GM12892 (cell line): ENCODE results near the gene TSPEAR.

ENCODE experiments used
- DNase-seq: peaks from one replicate; pipeline ENCODE4 v3.0.0; 2011; ENCODE audit not compliant: insufficient read length
- FAIRE-seq: peaks from 2 replicates; lab custom pipeline; 2011; peaks lifted over from hg19 to GRCh38; lab: Jason Lieb, UNC
- POLR2A ChIP-seq: IDR thresholded peaks from 2 replicates; pipeline ENCODE4 v1.6.1; 2011; ENCODE audit warnings: low read depth, low read length, control low read depth
- POLR2AphosphoS5 ChIP-seq: IDR thresholded peaks from 2 replicates; pipeline ENCODE4 v1.6.1; 2011; ENCODE audit warnings: low read depth, low read length, control low read depth
- TAF1 ChIP-seq: IDR thresholded peaks from 2 replicates; pipeline ENCODE4 v1.6.1; 2011; ENCODE audit warnings: low read depth, mild to moderate bottlenecking, control low read depth, low read length, borderline replicate concordance

Gene TSPEAR

DNA sequence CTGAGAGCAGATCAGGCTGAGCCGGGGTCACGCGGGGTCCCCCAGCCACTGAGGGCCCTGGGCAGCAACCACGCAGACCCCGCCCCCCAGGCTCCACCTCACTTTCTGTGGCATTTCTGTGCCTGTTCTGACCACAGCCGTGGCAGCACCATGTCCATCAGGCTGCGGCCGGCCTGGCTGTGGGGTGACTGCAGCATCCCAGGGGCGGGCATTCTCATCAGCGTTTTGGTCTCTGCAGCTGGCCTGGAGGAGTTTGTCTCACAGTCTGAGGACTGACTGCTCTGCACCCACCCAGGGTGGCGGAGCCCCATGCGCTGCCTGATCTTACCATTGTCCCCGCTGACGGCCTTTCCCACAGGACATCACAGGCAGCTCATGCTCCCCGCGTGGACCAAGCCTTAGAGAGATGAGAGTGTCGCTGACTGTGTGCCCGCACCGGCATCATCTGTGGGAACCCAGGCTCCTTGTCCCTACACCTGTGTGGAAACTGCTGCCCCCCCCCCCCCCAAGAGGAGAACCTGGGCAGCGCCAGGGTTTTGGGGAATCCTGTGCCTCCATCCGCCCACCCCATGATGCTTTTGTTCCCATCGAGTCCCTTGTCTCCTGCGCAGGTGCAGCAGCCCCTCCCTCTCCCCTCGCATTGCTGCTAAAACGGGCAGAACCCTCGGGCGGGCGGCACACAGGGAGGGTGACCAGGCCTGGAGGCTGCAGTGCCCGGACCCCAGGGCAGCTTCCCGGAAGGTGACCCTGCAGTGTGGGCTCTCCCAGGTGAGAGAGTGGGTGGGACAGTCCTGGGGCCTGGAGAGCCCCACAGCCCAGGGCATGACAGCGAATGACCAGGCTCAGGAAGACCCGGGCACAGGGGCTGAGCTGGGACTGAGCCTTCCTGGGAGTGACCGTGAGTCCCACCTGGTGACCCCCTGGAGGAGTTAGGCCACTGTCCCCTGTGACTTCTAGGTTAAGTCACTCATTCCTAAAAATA is 173.2 kb downstream of the TSPEAR start:
- TF ChIP-seq POLR2A (no peak), TAF1 (no peak), POLR2AphosphoS5 (no peak)
- DNase-seq (no peak), FAIRE-seq (no peak)

DNA sequence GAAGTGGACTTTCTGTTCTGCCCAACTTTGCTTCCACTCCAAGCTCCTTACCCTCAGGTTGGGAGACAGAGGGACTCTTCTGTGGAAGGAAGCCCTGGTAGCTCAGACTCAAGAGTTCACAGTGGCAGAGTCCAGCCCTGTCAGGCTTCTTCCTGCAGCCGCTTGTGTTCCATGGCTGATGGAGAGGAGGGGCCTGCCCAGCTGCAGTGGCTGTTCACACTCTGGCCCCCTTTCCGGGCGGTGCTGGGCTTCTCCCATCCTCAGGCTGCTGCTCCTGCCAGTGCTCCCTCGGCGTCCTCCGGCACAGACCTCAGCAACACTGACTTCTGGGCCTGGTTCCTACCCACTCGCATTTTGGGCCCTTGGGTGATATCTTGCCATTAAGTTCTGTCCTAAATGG is 175.4 kb downstream of the TSPEAR start:
- no peak for DNase-seq
- no peak for FAIRE-seq
- TF ChIP-seq POLR2AphosphoS5 = no peak
- no peak for TF ChIP-seq POLR2A
- TF ChIP-seq TAF1 = no peak

- FAIRE-seq = no peak
- TF ChIP-seq POLR2A (no peak), POLR2AphosphoS5 (no peak), TAF1 (no peak)
- DNase-seq = no peak
Observed at GRCh38 chr21:44534688-44535087, 176.7 kb downstream of the TSPEAR start.

DNA sequence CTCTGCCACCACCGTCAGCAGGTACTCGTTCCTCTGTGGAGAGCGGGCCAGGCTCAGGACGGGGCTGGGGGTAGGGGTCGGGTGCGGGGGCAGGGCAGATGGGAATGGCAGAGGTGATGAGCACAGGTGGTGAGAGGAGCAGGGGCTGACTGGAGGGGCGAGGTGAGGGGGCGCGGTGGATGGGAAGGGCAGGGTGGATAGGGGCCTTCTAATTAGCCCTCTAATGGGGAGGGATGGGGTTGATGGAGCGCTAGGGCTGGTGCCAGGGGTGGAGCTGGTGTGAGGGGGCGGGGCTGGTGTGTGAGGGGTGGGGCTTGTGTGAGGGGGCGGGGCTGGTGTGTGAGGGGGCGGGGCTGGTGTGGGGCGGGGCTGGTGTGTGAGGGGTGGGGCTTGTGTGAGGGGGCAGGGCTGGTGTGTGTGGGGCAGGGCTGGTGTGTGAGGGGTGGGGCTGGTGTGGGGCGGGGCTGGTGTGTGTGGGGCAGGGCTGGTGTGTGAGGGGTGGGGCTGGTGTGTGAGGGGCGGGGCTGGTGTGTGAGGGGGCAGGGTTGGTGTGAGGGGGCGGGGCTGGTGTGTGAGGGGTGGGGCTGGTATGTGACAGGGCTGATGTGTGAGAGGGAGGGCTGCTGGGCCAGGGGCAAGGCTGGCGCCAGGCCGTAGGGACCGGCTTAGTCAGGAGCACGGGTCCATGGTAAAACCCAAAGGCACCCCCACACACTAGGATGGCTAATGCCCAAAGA is 177.3 kb downstream of the TSPEAR start:
- TF ChIP-seq POLR2A (no peak), TAF1 (no peak), POLR2AphosphoS5 (no peak)
- FAIRE-seq (no peak), DNase-seq (no peak)

DNA sequence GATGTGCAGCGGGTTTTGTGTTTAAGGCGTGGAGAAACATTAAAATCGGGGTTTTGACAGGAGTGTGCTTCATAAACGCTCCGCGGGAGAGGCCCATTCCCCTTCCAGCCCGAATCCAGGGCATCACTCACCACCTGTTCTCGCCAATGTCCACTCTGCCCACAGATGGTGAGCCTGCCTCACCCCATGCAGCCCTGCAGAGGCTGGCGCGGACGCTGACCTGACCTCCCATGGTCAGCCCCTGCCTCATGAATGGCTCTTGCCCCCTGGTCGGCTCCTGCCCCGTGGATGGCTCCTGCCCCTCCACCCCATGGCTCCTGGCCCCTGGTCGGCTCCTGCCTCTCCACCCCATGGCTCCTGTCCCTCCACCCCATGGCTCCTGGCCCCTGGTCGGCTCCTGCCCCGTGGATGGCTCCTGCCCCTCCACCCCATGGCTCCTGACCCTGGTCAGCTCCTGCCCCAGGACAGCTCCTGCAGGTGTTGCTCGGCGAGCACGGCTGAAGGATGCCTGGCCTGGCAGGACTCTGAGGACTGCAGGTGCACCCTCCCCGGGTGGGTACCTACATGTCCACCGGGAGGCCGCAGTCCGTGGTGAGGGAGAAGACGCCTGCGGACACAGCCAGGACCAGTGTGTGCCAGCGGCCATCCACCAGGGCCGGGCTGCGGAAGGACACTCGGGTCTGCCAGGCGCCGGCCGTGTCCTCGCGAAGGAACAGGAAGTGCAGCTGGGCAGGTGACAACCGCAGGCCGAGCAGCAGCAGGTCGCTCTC is 178.1 kb downstream of the TSPEAR start:
- no peak for TF ChIP-seq POLR2A
- TF ChIP-seq TAF1 = no peak
- TF ChIP-seq POLR2AphosphoS5 = no peak
- FAIRE-seq = no peak
- DNase-seq = no peak

GRCh38 chr21:44532712-44533111 is 178.7 kb downstream of the TSPEAR start:
- FAIRE-seq (no peak), DNase-seq (no peak)
- TF ChIP-seq POLR2A (no peak), TAF1 (no peak), POLR2AphosphoS5 (no peak)

GRCh38 chr21:44531606-44532564 is 179.5 kb downstream of the TSPEAR start:
- TF ChIP-seq POLR2A (no peak), POLR2AphosphoS5 (no peak), TAF1 (no peak)
- DNase-seq = no peak
- no peak for FAIRE-seq

GRCh38 chr21:44530903-44531605 is 180.3 kb downstream of the TSPEAR start:
- no peak for FAIRE-seq
- no peak for DNase-seq
- no peak for TF ChIP-seq POLR2AphosphoS5
- no peak for TF ChIP-seq TAF1
- no peak for TF ChIP-seq POLR2A

DNA sequence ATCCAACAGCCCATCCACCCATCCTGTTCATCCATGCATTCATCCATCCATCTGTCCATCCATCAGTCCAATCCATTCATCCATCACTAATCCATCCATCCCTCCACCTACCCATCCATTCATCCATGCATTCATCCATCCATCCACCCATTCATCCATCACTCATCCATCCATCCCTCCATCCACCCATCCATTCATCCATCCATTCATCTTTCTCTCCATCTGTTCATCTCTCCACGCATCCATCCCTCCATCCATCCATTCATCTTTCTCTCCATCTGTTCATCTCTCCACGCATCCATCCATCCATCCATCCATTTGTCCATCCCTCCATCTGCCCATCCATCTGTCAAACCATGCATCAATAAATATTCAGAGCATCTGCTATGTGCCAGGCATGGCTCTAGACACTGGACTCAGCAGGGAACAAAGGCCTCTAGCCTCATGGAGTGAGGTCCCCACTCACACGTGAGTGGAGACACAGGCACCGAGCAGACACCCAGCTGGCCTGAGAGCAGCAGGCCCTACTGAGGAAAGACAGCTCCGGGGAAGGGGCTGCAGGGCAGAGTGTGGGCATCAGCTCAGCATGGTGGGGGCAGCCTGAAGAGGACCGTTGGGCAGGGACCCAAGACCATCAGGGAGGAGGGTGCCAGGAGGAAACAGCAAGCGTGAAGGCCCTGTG is 181.0 kb downstream of the TSPEAR start:
- FAIRE-seq (no peak), DNase-seq (no peak)
- TF ChIP-seq POLR2A = no peak

DNA sequence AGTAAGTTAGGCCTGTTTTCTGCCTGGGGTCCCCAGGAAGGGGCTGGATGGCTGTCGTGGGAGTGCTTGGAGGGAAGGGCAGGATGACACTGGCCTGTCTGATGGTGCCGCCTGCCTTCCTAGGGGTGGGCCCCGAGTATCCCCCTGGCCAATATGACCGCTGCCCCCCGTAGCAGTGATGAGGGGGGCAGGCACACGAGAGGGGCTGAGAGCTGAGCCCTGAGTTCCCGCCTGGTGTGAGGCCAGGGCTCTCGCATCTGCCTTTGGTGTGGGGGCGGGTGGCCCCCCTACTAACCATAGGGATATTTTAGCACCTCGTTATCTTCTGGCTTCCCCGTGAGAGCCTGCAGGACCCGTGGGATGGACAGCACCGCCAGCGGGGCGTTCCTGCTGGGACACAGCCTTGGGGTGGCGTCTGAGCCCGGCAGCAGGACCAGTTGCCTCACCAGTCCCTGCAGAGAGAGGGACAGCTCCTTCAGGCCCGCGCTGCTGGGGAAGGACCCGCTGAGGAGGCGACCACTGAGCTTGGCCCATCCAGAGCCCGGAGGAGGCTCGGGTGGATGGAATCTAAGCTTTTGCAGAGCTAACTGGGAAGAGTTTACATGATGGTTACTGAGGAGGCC is 181.8 kb downstream of the TSPEAR start:
- no peak for FAIRE-seq
- TF ChIP-seq TAF1 = no peak
- TF ChIP-seq POLR2AphosphoS5 = no peak
- no peak for TF ChIP-seq POLR2A
- DNase-seq = no peak
